HepG2 (cell line): Measurements from ENCODE around the gene PPP3R1. TPM values are rescaled to one million over a fixed set of nuclear protein-coding genes. Genes with fewer than 3 reads are reported as not detected.
A peak's percentile ranks its signal among the peaks of the same experiment; 100 is the strongest.

Experiments
- CHCHD3 ChIP-seq: sonication (generic); formaldehyde crosslinking; IDR thresholded peaks from 2 replicates; pipeline ENCODE4 v1.8.0; 2022; ENCODE audit warnings: mild to moderate bottlenecking, missing genetic modification reagents, moderate library complexity
- DMAP1 ChIP-seq: IDR thresholded peaks from 2 replicates; pipeline ENCODE4 v1.6.1; 2016
- EED ChIP-seq: sonication (generic); formaldehyde crosslinking; IDR thresholded peaks from 2 replicates; pipeline ENCODE4 v1.5.0; 2020; ENCODE audit warnings: mild to moderate bottlenecking, missing genetic modification reagents
- FOSL2 ChIP-seq: sonication (generic); formaldehyde crosslinking; IDR thresholded peaks from 2 replicates; pipeline ENCODE4 v1.4.0; 2020; ENCODE audit warnings: missing genetic modification reagents
- FOXJ3 ChIP-seq: sonication (generic); formaldehyde crosslinking; IDR thresholded peaks from 2 replicates; pipeline ENCODE4 v1.4.0; 2020; ENCODE audit warnings: missing genetic modification reagents, mild to moderate bottlenecking, borderline replicate concordance
- HMGXB4 ChIP-seq, 2 experiments: sonication (generic) in 1 of 2; formaldehyde crosslinking in 1 of 2; IDR thresholded peaks; 2 replicates each; pipeline versions ENCODE4 v1.4.0 to v1.6.1; 2018 to 2020; ENCODE audit warnings: missing genetic modification reagents in 2 of 2, borderline replicate concordance in 1 of 2, low read depth in 1 of 2, mild to moderate bottlenecking in 1 of 2, missing biosample characterization in 1 of 2
- IRF2 ChIP-seq: IDR thresholded peaks from 2 replicates; pipeline ENCODE4 v1.6.1; 2018; ENCODE audit warnings: missing genetic modification reagents, missing compliant biosample characterization
- ISL2 ChIP-seq: sonication (generic); formaldehyde crosslinking; IDR thresholded peaks from 2 replicates; pipeline ENCODE4 v1.5.0; 2020; ENCODE audit warnings: missing genetic modification reagents
- KDM6A ChIP-seq: IDR thresholded peaks from 2 replicates; pipeline ENCODE4 v1.6.1; 2016; ENCODE audit warnings: low read depth
- MEF2D ChIP-seq: sonication (generic); formaldehyde crosslinking; IDR thresholded peaks from 2 replicates; pipeline ENCODE4 v1.5.1; 2020; ENCODE audit warnings: mild to moderate bottlenecking, missing genetic modification reagents
- SALL1 ChIP-seq: sonication (generic); formaldehyde crosslinking; IDR thresholded peaks from 2 replicates; pipeline ENCODE4 v1.8.0; 2022; ENCODE audit warnings: mild to moderate bottlenecking, missing genetic modification reagents
- SNAPC2 ChIP-seq: sonication (generic); formaldehyde crosslinking; IDR thresholded peaks from 2 replicates; pipeline ENCODE4 v1.8.1; 2022; ENCODE audit warnings: mild to moderate bottlenecking, missing genetic modification reagents
- SNRNP70 ChIP-seq: fragments of 200-400 bp; formaldehyde crosslinking; IDR thresholded peaks from 2 replicates; pipeline ENCODE4 v1.6.1; 2017; ENCODE audit warnings: mild to moderate bottlenecking, low read depth, low read length, moderate library complexity
- ZFP90 ChIP-seq: sonication (generic); formaldehyde crosslinking; IDR thresholded peaks from 2 replicates; pipeline ENCODE4 v1.8.0; 2022; ENCODE audit warnings: missing genetic modification reagents, mild to moderate bottlenecking, inconsistent platforms, borderline replicate concordance
- ZNF160 ChIP-seq: sonication (generic); formaldehyde crosslinking; IDR thresholded peaks from 2 replicates; pipeline ENCODE4 v1.8.0; 2022; ENCODE audit warnings: mild to moderate bottlenecking, inconsistent platforms, missing genetic modification reagents
- ZNF205 ChIP-seq: IDR thresholded peaks from 2 replicates; pipeline ENCODE4 v1.6.1; 2018; ENCODE audit warnings: missing biosample characterization, missing genetic modification reagents
- ZNF589 ChIP-seq: sonication (generic); formaldehyde crosslinking; conservative IDR thresholded peaks from 2 replicates; pipeline ENCODE4 v1.8.0; 2022; ENCODE audit warnings: mild to moderate bottlenecking, moderate library complexity, missing genetic modification reagents
- ZNF614 ChIP-seq: IDR thresholded peaks from 2 replicates; pipeline ENCODE4 v1.6.1; 2018; ENCODE audit warnings: missing biosample characterization, missing genetic modification reagents, inconsistent platforms, borderline replicate concordance
- ZNF776 ChIP-seq: sonication (generic); formaldehyde crosslinking; IDR thresholded peaks from 2 replicates; pipeline ENCODE4 v1.4.0; 2020; ENCODE audit warnings: mild to moderate bottlenecking, missing genetic modification reagents
- polyA plus RNA-seq, 8 experiments: library from polyadenylated mRNA; depleted of rRNA in 3 of 8; stranded (reverse) in 7 of 8; unstranded in 1 of 8; fragments of >200 nt; fragmentation: Illumina TruSeq in 4 of 8; extraction: Trizol in 4 of 8; gene quantifications; 2 replicates each; pipeline versions ENCODE4 v1.2.1 to v1.2.3, GENCODE V29; 2011 to 2016; ENCODE audit warnings: low read depth in 4 of 8, missing spikeins in 1 of 8, mixed read lengths in 1 of 8; ENCODE audit not compliant: insufficient read depth in 1 of 8
- total RNA-seq, 5 experiments: library from RNA; depleted of rRNA; stranded (reverse); fragments of >200 nt; fragmentation: Illumina TruSeq; extraction: Trizol; gene quantifications; 2 replicates each; pipeline ENCODE4 v1.2.3, GENCODE V29; 2016; ENCODE audit warnings: low read depth in 1 of 5
- TF ChIP-seq, protein P1 (sequence below): sonication (generic); formaldehyde crosslinking; IDR thresholded peaks from 2 replicates; pipeline ENCODE4 v1.4.0; 2020; ENCODE audit warnings: missing genetic modification reagents, low read depth, mild to moderate bottlenecking, borderline replicate concordance
- TF ChIP-seq, protein P2 (sequence below): sonication (generic); formaldehyde crosslinking; IDR thresholded peaks from 2 replicates; pipeline ENCODE4 v1.5.0; 2020; ENCODE audit warnings: mild to moderate bottlenecking, missing genetic modification reagents, borderline replicate concordance

Gene PPP3R1
- total and polyA plus RNA-seq, 2 of the 13 experiments (the other 11 are each of a cell fraction or from before 2014, with no cell fraction given): 11.6 to 25.7 TPM

GRCh38 chr2:68225119-68225632 is 27.2 kb downstream of the PPP3R1 start (continued):
- TF ChIP-seq ZNF589 (CRISPR knock-in tag) (no peak), ZNF160 (CRISPR knock-in tag) (no peak), CHCHD3 (CRISPR knock-in tag) (no peak), ZFP90 (CRISPR knock-in tag) (no peak), EED (CRISPR knock-in tag) (no peak), SNAPC2 (CRISPR knock-in tag) (0 out of 2 replicates have a peak, but pooled peaks have one; percentile 38), MEF2D (CRISPR knock-in tag) (0 out of 2 replicates have a peak, but pooled peaks have one; percentile 36), HMGXB4 (CRISPR knock-in tag; IDR thresholded peaks at IDR 0.05; ENCODE audit: borderline replicate concordance in 1 of 2, low read depth in 1 of 2) (peak in 1 of 2 experiments; percentile 78; a peak in 2 of 4 replicates), DMAP1 (CRISPR knock-in tag) (peak; percentile 54; the same call in 1 of the 2 replicates), ZNF776 (CRISPR knock-in tag) (no peak), FOXJ3 (CRISPR knock-in tag) (no peak), FOSL2 (CRISPR knock-in tag) (0 out of 2 replicates have a peak, but pooled peaks have one; percentile 23), ZNF205 (peak; percentile 98), ISL2 (CRISPR knock-in tag) (peak; percentile 39; the same call in 1 of the 2 replicates), SALL1 (CRISPR knock-in tag) (peak; percentile 28; the same call in 1 of the 2 replicates), SNRNP70 (no peak), ZNF614 (CRISPR knock-in tag) (peak; percentile 23; the same call in 1 of the 2 replicates), IRF2 (peak; percentile 67; the same call in 1 of the 2 replicates), KDM6A (CRISPR knock-in tag) (no peak)
- TF ChIP-seq, protein P1, sequence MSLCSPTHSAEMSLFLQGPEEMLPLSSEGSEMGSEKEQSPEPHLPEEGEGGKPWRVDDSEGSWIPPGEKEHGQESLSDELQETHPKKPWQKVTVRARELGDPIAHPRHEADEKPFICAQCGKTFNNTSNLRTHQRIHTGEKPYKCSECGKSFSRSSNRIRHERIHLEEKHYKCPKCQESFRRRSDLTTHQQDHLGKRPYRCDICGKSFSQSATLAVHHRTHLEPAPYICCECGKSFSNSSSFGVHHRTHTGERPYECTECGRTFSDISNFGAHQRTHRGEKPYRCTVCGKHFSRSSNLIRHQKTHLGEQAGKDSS (CRISPR knock-in tag): peak; percentile 75; the same call in 1 of the 2 replicates
- TF ChIP-seq, protein P2, sequence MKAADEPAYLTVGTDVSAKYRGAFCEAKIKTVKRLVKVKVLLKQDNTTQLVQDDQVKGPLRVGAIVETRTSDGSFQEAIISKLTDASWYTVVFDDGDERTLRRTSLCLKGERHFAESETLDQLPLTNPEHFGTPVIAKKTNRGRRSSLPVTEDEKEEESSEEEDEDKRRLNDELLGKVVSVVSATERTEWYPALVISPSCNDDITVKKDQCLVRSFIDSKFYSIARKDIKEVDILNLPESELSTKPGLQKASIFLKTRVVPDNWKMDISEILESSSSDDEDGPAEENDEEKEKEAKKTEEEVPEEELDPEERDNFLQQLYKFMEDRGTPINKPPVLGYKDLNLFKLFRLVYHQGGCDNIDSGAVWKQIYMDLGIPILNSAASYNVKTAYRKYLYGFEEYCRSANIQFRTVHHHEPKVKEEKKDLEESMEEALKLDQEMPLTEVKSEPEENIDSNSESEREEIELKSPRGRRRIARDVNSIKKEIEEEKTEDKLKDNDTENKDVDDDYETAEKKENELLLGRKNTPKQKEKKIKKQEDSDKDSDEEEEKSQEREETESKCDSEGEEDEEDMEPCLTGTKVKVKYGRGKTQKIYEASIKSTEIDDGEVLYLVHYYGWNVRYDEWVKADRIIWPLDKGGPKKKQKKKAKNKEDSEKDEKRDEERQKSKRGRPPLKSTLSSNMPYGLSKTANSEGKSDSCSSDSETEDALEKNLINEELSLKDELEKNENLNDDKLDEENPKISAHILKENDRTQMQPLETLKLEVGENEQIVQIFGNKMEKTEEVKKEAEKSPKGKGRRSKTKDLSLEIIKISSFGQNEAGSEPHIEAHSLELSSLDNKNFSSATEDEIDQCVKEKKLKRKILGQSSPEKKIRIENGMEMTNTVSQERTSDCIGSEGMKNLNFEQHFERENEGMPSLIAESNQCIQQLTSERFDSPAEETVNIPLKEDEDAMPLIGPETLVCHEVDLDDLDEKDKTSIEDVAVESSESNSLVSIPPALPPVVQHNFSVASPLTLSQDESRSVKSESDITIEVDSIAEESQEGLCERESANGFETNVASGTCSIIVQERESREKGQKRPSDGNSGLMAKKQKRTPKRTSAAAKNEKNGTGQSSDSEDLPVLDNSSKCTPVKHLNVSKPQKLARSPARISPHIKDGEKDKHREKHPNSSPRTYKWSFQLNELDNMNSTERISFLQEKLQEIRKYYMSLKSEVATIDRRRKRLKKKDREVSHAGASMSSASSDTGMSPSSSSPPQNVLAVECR (CRISPR knock-in tag): no peak; the same call in 1 of the 2 replicates
